NCI-H82 treated with DMSO at 0.1 percent for 48 hours (cell line): ENCODE results near the gene MERTK.
A peak's percentile ranks its signal among the peaks of the same experiment; 100 is the strongest.

ENCODE experiments used
- DNase-seq: peaks from one replicate; lab custom pipeline; 2025; ENCODE audit not compliant: unreplicated experiment; lab: John Stamatoyannopoulos, UW

MERTK gene

DNA sequence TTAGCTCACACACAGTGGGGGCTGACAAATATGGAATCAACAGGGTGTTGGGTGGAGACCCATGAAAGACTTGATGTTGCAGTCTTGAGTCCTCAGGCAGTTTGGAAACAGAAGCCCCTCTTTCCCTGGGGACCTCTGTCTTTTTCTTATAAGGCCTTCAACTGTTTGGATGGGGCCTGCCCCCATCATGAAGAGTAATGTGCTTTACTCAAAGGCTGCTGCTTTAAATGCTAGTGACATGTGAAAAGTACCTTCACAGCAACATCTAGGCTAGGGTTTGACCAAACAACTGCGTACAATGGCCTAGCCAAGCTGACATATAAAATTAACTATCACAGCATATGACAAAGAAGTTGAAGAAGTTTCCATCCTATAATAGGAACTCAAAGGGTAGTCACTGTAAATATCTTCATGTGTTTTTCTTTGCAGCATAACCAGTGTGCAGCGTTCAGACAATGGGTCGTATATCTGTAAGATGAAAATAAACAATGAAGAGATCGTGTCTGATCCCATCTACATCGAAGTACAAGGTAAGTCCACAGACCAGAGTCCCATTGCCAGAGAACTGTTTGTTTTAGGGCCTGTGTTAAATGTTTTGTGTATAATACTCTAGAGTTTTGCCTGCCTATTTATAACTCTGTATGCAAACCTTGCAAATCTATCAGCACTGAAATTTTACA lies 46.3 kb downstream of the MERTK start:
- DNase-seq = no peak

DNA sequence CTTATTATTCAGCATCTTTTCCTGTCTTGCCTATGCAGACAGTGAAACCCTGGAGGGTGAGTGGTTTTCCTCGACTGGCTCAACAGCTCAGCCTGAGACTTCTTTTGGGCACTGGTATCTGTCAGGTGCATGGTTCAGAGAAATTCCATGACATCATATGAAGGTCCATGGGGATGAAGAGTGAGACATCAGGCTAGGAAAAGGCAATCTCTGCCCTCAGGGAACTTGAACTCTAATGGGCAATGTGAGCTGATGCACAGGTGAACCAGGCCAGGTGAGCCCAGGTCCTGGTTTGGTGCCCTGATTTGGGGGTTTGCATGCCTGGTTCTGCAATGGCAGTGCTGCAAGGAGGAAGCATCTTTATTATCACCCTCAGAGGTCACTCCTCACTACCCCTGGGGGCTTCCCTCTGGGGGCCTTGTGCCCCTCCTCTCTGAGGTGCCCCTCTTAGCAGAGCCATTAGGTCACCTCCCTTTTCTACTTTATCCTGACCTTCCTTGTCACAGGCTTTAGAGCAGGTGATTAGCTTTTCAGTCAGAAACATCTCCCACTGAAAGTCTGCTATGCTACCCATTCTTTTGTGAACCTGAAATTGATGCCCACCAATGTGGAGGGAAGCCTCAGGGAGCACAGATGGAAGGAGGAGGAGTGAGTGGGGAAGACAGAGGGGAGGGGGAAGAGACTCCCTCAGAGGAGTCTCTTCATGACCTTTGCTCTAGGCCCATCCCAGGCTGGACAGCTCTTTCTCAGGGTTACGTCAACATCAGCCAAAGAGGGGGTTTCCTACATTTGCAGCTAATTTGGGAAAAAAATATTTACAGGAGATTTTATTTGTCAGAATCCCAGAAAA lies 47.3 kb downstream of the MERTK start:
- DNase-seq = no peak

DNA sequence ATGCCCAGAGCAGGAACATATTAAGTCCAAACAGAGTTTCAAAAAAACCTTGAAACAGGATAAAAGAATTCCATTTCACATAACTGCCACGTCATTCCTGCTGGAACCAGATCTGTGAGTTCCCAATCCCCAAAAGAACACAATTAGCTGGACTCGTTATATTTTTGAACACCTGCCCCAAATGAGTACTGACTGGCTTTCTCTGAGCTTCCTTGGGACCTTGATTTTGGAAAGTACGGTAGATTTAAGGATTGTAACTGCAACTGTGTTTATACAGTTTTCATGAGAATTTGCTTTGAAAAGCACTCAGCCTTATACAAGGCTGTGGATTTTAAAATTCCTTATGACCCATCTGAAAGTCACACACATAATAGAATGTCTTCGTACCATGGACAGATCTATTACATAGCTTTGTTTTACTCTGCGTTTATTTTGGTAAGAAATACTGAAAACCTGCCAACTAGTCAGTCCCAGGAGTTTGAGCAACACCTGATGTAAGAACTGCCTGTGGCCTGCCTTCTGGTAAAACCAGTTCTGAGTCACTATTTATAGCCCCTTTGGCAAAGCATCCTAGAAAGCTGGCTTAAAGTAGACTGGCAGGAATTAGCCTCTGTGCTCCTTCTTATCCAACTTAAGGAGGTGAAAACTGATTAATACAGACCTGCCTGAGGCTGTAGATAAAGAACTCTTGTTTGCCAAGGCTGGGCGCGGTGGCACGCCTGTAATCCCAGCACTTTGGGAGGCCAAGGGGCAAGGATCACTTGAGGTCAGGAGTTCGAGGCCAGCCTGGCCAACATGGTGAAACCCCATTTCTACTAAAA lies 48.1 kb downstream of the MERTK start:
- peak; percentile 69 for DNase-seq

DNA sequence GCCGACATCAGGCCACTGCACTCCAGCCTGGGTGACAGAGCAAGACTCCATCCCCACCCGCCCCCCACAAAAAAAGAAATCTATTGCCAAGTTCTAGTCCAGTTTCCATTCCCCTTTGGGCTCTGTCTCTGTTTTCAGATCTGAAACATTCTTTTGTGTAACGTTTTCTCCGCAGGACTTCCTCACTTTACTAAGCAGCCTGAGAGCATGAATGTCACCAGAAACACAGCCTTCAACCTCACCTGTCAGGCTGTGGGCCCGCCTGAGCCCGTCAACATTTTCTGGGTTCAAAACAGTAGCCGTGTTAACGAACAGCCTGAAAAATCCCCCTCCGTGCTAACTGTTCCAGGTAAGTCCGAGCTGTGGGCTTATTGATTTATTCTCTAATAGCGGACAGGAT lies 48.8 kb downstream of the MERTK start:
- DNase-seq = no peak

DNA sequence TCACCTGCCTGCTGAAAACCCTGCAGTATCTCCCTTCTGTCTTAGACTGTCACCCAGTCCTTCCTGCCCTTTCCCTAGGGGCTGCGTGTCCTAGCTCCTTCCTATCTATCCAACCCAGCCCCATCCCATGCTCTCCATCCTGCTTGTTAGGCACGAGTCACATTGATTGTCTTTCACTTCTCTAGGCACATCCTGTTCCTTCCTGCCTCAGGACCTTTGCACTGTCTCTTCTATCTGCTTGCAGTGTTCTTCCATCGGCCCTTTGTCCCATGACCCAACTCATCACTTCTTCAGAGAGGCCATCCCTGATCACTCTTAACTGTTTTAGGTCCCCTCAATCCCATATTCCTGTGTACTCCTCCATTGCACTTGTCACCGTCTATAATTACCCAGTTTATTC lies 50.4 kb downstream of the MERTK start:
- DNase-seq = no peak

DNA sequence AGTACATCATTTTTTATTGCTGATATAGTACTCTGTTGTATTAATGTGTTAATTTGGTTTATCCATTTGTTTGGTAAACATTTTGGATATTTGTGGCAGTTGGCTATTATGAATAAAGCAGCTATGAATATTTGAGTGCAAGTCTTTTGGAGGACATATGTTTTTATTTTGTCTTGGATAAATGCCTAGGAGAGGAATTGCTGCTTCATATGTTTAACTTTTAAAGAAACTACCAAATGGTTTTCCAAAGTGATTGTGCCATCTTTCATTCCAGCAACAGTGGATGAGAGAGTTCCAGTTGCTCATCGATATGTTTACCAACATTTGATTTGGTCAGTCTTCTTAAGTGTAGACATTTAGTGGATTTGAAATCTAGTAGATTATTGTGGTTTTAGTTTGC lies 51.8 kb downstream of the MERTK start:
- DNase-seq = no peak

DNA sequence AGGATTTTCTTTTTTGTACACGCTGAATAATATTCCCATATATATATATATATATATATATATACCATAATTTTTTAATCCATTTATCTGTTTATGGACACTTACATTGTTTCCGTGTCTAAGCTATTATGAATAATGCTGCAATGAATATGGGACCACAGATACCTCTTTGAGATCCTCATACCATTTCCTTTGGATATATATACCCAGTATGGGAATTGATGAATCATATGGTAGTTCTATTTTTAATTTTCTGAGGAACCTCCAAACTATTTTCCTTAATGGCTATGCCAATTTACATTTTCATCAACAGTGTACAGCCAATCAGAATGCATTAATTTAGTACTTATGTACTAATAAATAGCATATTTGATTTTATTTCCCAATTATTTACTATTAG lies 53.1 kb downstream of the MERTK start:
- DNase-seq = no peak

DNA sequence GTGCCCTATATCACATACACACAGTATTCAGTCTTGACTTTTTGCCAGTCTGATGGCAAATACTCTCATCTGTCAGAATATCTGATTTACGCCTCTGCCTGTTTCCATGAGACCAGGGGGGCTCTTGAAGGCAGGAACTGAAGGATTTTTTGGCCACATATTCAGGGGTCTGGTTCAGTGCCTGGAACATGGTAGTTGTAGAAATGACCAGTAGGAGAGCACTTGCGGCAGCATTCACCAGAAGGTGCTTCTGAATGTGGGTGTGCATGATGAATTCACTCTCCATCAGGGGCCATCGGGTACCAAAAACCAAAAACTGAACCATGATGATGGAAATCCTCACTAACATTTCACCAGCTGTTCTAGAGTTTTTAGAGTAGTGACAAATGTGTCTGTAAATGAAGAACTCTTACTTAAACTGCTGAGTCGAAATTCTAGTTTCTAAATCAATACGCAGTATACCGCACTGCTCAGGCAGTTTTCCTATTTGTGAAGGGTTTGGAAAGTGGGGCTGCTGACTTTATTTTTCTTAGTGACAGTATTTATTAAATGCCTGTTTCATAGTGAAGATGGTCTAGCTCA lies 54.6 kb downstream of the MERTK start:
- no peak for DNase-seq

DNA sequence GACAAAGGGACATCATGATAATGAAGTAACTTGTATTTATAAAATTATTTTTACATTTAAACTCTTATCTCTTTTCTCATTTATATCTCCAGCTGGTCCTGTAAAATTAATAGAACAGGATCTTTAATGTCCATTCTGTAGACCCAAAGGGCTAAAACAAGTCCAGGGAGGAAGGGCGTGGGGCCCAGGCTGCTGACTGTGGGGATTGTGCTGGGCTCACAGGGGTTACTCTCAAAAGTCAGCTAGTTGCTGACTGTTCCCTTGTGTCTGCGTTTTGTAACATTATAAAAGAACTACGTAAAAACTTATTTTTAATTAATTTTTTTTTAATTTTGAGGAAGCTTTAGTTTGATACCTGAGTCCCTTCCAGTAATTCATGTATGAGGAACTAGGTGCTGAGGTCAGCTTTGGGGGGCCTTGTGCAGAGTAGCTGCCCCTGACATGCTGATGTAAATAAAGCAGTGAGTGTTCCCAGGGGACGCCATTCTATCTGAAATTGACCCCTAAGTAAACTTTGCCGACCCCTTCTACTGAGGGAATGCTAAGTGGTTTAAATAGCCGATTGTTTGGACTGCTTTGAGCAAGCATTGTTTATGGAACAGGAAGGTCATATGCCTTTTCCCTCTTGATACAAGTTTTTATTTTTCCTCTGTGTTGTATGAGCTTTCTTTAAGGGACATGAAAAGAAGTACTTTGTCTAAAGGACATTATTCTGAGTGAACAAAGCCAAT lies 56.4 kb downstream of the MERTK start:
- no peak for DNase-seq

DNA sequence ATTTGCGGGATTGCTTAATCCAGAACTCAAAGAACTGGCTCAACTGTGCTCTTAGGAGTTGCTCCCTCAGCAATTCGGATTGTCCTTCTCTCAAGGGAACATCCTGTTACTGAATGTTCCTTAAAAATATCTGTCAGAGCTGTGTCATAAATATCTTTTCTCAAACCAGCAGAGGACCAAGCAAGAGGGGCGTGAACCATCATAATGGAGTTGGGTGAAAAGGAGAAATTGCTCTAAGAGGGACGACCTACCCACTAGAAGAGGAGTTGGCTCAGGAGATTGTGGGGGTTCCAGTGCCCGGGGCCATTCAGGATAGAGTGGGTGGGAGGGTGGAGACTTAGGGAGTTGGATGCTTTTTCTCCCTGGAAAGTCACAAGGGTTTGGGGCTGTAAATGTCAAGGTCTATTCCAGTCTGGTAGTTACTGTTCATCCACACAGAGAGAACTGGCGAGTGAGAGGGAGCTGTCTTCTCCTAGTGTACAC lies 59.5 kb downstream of the MERTK start:
- no peak for DNase-seq

DNA sequence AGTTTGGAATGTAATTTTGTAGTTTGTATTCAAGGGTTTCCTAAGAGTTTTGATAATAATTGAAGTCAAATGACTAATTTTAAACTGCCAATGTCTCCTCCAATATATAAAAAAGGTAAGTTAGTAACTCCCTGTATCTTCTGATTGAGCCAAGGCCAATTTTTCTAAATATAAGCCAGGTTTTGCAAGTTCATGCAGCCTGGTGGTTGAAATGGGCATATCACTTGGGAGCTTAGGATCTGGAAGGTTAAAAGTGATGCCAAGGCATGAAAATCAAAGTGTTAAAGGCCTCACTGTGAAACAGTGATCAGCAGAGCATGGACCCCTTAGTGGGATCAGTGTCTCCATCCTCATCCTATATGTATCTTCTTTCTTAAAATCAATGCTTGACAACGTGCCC lies 60.5 kb downstream of the MERTK start:
- DNase-seq = no peak

DNA sequence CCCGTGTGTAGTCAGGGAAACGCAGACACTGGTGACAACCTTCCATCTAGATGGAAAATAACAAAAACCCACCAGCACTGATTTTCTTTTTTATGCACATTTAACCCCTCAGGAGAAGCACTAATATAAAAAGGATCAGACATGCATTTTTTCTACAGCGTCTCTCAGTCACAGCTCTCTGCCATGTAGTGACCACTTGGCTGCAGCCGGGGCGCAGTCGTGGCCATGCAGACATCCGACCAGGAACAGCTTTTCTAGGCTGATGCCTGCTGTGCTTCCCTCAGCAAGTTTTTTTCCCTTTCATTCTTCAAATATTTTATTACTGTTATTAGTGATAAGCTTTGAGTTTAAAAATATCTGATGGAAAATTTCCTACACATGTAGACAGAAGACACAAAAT lies 63.3 kb downstream of the MERTK start:
- no peak for DNase-seq

DNA sequence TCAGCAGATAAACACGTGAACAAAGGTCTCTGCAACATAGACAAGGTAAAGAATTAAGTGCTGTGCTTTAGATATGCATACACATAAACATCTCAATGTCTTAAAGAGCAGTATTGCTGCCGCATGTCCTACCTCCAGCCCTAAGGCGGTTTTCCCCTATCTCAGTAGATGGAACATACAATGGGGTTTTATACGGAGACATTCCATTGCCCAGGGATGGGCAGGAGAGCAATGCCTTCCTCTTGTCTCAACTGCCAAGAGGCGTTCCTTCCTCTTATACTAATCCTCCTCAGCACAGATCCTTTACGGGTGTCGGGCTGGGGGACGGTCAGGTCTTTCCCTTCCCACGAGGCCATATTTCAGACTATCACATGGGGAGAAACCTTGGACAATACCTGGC lies 64.7 kb downstream of the MERTK start:
- peak; percentile 2 for DNase-seq

DNA sequence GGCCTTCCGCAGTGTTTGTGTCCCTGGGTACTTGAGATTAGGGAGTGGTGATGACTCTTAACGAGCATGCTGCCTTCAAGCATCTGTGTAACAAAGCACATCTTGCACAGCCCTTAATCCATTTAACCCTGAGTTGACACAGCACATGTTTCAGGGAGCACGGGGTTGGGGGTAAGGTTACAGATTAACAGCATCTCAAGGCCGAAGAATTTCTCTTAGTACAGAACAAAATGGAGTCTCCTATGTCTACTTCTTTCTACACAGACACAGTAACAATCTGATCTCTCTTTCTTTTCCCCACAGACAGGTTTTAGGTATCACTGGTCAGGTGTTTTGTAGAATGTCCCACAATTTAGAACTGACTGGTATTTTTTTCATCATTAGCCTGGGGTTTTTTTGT lies 65.1 kb downstream of the MERTK start:
- peak; percentile 18 for DNase-seq

DNA sequence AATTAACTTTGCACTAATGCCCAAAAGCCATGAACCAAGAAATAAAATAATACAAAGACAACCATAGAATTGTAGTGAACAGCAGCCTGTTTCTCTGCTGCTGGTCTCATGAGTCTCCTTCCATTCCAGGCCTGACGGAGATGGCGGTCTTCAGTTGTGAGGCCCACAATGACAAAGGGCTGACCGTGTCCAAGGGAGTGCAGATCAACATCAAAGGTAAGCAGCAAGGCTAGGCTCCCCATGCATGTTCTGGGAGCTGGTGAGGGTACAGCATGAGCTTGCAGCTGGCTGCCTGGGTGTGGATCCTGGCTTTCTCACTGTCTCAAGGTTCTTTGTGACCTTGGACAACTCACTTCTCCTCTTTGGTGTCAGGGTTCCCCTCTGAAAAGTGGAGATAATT lies 66.7 kb downstream of the MERTK start:
- DNase-seq = no peak

DNA sequence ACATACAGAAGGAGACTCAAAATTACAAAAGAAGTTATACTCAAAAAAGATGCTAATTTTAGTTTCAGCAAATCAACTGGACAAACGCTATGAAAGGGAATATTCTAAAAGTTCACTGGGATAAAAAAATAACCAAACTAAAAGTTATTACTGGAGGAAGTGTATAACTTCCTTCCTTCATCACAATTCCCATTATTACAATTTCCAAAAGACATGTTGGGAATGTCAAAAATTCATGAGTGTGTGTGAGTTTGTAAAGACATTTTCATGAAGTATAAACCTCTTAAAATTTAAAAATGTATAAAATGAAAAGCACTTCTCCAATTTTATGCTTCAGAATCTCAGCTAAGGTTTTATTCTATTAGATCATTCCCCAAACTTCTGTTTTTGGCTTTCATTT lies 67.8 kb downstream of the MERTK start:
- DNase-seq = no peak

DNA sequence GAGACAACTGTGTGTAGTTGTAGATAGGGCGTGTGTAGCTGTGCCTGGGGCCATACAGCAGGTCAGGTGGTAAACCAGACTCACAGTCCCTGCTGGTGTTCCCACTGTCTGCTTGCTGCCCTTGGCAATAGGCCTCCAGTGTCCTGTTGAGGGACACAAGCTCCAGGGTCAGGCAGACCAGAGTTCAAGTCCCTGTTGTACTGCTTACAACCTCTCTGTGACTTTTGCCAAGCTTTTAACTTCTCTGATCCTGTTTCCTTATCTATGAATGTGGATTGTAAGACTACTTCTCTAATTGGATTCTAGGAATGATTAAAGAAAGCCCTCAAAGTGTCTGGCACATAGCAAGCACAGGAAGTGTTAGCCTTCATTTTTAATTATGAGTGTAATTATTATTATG lies 68.6 kb downstream of the MERTK start:
- peak; percentile 37 for DNase-seq

DNA sequence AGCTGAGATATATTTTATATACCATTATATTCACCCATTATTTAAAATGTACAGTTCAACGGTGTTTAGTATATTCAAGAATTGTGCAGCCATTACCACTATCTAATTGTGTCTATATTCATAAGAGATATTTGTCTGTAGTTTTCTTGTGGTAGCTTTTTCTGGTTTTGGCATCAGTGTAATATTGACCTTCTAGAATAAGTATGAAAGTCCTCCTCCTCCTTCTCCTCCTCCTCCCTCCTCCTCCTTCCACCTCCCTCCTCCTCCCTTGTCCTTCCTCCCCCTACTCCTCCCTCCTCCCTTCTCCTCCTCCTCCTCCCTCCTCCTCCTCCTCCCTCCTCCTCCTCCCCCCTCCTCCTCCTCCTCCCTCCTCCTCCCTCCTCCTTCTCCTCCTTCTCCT lies 72.0 kb downstream of the MERTK start:
- no peak for DNase-seq

DNA sequence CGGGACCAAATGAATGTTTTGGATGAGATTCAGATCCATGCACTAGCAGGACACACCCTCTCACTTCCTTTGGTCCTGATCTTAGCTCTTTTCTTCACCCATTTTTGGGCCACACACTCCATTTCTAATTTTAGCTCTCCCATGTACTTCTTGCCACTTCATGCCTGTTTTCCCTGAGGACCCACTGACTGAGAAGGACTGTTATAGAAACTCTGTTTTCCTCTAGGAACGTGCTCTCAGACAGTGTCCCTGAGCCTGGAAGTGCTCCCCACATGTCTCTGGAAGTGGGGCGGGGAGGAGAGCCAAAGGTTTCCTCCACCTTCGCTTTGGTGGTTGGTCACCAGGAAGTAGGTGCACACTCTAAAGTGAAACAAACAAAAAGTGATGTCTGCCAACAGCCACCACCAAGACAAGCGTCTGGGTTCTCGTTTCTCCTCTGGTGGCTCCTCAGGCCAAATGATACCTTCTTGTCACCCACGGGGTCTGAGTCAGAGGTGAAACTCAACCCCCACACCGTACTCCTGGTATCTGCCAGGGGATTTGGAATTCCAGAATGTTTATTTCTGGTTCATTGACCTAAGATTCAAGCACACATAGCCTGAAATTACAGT lies 74.7 kb downstream of the MERTK start:
- no peak for DNase-seq

DNA sequence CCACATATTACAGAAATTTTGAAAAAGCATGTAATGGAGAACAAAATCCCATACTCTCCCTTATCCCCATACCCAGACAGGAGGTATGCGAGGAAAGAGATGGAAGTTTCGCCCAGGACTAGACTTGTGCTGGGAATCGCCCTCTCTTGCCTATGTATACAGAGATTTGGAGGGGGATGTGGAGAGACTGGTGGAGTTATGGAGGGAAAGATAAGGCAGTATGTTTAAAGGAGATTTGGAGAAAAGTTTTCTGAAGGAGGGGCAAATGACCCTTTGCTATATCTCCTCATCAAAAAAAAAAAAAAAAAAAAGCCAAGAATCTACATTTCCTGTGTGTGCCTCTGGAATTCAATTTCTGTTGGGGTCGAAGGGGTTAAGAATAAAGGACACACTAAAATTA lies 75.3 kb downstream of the MERTK start:
- no peak for DNase-seq
